Measurements from ENCODE around the gene NHS.
"Not testable (repeated sequence)": the region's sequence is repeated elsewhere in the genome, so short reads cannot be mapped to it uniquely, and the experiment has no call there.

NHS gene

GRCh38 chrX:17566740-17567139 lies 191.7 kb downstream of the NHS start:
- Histone ChIP-seq H3K9me3 (ENCODE audit: control insufficient read depth, low read length) (no peaks in the 10 kb centered on the region), H3K4me1 (ENCODE audit: control insufficient read depth, insufficient read depth, low read length) (no peaks in the 10 kb centered on the region), H3K36me3 (ENCODE audit: control insufficient read depth, insufficient read depth, low read length) (no peaks in the 10 kb centered on the region), H3K27me3 (ENCODE audit: control insufficient read depth, insufficient read depth, low read length, poor library complexity, severe bottlenecking) (no peaks in the 10 kb centered on the region), H3K4me3 (ENCODE audit: insufficient read depth, low read depth, low read length) (no peak overlapping the region), H3K27ac (ENCODE audit: insufficient read depth, low read depth, low read length, poor library complexity, severe bottlenecking) (no peak overlapping the region)
- WGBS, 2 experiments = 76 to 93% methylated on average over 3 to 4 of the region's 4 CpGs

GRCh38 chrX:17567187-17567586 lies 192.2 kb downstream of the NHS start:
- Histone ChIP-seq H3K36me3 (ENCODE audit: control insufficient read depth, insufficient read depth, low read length) (no peaks in the 10 kb centered on the region), H3K27ac (ENCODE audit: insufficient read depth, low read depth, low read length, poor library complexity, severe bottlenecking) (no peak overlapping the region), H3K4me3 (ENCODE audit: insufficient read depth, low read depth, low read length) (no peak overlapping the region), H3K4me1 (ENCODE audit: control insufficient read depth, insufficient read depth, low read length) (no peaks in the 10 kb centered on the region), H3K27me3 (ENCODE audit: control insufficient read depth, insufficient read depth, low read length, poor library complexity, severe bottlenecking) (no peaks in the 10 kb centered on the region), H3K9me3 (ENCODE audit: control insufficient read depth, low read length) (no peaks in the 10 kb centered on the region)
- WGBS, 2 experiments = 79% methylated on average over 8 of the region's 8 CpGs

GRCh38 chrX:17567821-17568220 lies 192.8 kb downstream of the NHS start:
- Histone ChIP-seq H3K27ac (ENCODE audit: insufficient read depth, low read depth, low read length, poor library complexity, severe bottlenecking) (no peak overlapping the region), H3K9me3 (ENCODE audit: control insufficient read depth, low read length) (no peaks in the 10 kb centered on the region), H3K27me3 (ENCODE audit: control insufficient read depth, insufficient read depth, low read length, poor library complexity, severe bottlenecking) (no peaks in the 10 kb centered on the region), H3K4me3 (ENCODE audit: insufficient read depth, low read depth, low read length) (no peak overlapping the region), H3K36me3 (ENCODE audit: control insufficient read depth, insufficient read depth, low read length) (no peaks in the 10 kb centered on the region), H3K4me1 (ENCODE audit: control insufficient read depth, insufficient read depth, low read length) (no peaks in the 10 kb centered on the region)
- WGBS, 2 experiments = 59 to 69% methylated on average over 1 to 2 of the region's 2 CpGs

GRCh38 chrX:17568804-17569203 lies 193.8 kb downstream of the NHS start:
- not testable (repeated sequence) for H3K36me3 ChIP-seq (ENCODE audit: control insufficient read depth, insufficient read depth, low read length); H3K4me1 ChIP-seq (ENCODE audit: control insufficient read depth, insufficient read depth, low read length); H3K27ac ChIP-seq (ENCODE audit: insufficient read depth, low read depth, low read length, poor library complexity, severe bottlenecking); H3K27me3 ChIP-seq (ENCODE audit: control insufficient read depth, insufficient read depth, low read length, poor library complexity, severe bottlenecking); H3K4me3 ChIP-seq (ENCODE audit: insufficient read depth, low read depth, low read length); H3K9me3 ChIP-seq (ENCODE audit: control insufficient read depth, low read length)
- WGBS, 2 experiments = 89 to 90% methylated on average over 3 of the region's 3 CpGs

- Histone ChIP-seq H3K27ac (ENCODE audit: insufficient read depth, low read depth, low read length, poor library complexity, severe bottlenecking) (no peak overlapping the region), H3K4me1 (ENCODE audit: control insufficient read depth, insufficient read depth, low read length) (peaks cover 3% of the 10 kb centered on the region), H3K9me3 (ENCODE audit: control insufficient read depth, low read length) (no peaks in the 10 kb centered on the region), H3K27me3 (ENCODE audit: control insufficient read depth, insufficient read depth, low read length, poor library complexity, severe bottlenecking) (no peaks in the 10 kb centered on the region), H3K36me3 (ENCODE audit: control insufficient read depth, insufficient read depth, low read length) (no peaks in the 10 kb centered on the region), H3K4me3 (ENCODE audit: insufficient read depth, low read depth, low read length) (no peak overlapping the region)
- WGBS, 2 experiments = 78 to 92% methylated on average over 1 to 5 of the region's 5 CpGs
Observed at GRCh38 chrX:17579026-17579425, 204.0 kb downstream of the NHS start.

- Histone ChIP-seq H3K36me3 (ENCODE audit: control insufficient read depth, insufficient read depth, low read length) (no peaks in the 10 kb centered on the region), H3K27me3 (ENCODE audit: control insufficient read depth, insufficient read depth, low read length, poor library complexity, severe bottlenecking) (no peaks in the 10 kb centered on the region), H3K27ac (ENCODE audit: insufficient read depth, low read depth, low read length, poor library complexity, severe bottlenecking) (no peak overlapping the region), H3K4me3 (ENCODE audit: insufficient read depth, low read depth, low read length) (no peak overlapping the region), H3K4me1 (ENCODE audit: control insufficient read depth, insufficient read depth, low read length) (peaks cover 3% of the 10 kb centered on the region), H3K9me3 (ENCODE audit: control insufficient read depth, low read length) (no peaks in the 10 kb centered on the region)
- WGBS, 2 experiments = 79 to 88% methylated on average over 6 of the region's 6 CpGs
Observed at GRCh38 chrX:17580539-17581152, 205.6 kb downstream of the NHS start.

GRCh38 chrX:17581641-17582040 lies 206.6 kb downstream of the NHS start:
- Histone ChIP-seq H3K4me3 (ENCODE audit: insufficient read depth, low read depth, low read length) (no peak overlapping the region), H3K9me3 (ENCODE audit: control insufficient read depth, low read length) (no peaks in the 10 kb centered on the region), H3K36me3 (ENCODE audit: control insufficient read depth, insufficient read depth, low read length) (no peaks in the 10 kb centered on the region), H3K4me1 (ENCODE audit: control insufficient read depth, insufficient read depth, low read length) (peaks cover 3% of the 10 kb centered on the region), H3K27ac (ENCODE audit: insufficient read depth, low read depth, low read length, poor library complexity, severe bottlenecking) (no peak overlapping the region), H3K27me3 (ENCODE audit: control insufficient read depth, insufficient read depth, low read length, poor library complexity, severe bottlenecking) (no peaks in the 10 kb centered on the region)
- WGBS, 2 experiments = 83 to 91% methylated on average over 4 to 5 of the region's 5 CpGs

- Histone ChIP-seq H3K27me3 (ENCODE audit: control insufficient read depth, insufficient read depth, low read length, poor library complexity, severe bottlenecking) (no peaks in the 10 kb centered on the region), H3K27ac (ENCODE audit: insufficient read depth, low read depth, low read length, poor library complexity, severe bottlenecking) (no peak overlapping the region), H3K9me3 (ENCODE audit: control insufficient read depth, low read length) (no peaks in the 10 kb centered on the region), H3K4me3 (ENCODE audit: insufficient read depth, low read depth, low read length) (no peak overlapping the region), H3K4me1 (ENCODE audit: control insufficient read depth, insufficient read depth, low read length) (peaks cover 3% of the 10 kb centered on the region), H3K36me3 (ENCODE audit: control insufficient read depth, insufficient read depth, low read length) (no peaks in the 10 kb centered on the region)
- WGBS, 2 experiments = 50 to 59% methylated on average over 4 of the region's 4 CpGs
Observed at GRCh38 chrX:17584248-17584681, 209.3 kb downstream of the NHS start.

GRCh38 chrX:17585006-17585405 lies 210.0 kb downstream of the NHS start:
- 93 to 97% methylated on average over 2 to 3 of the region's 3 CpGs for WGBS, 2 experiments
- Histone ChIP-seq H3K27ac (ENCODE audit: insufficient read depth, low read depth, low read length, poor library complexity, severe bottlenecking) (no peak overlapping the region), H3K4me1 (ENCODE audit: control insufficient read depth, insufficient read depth, low read length) (peaks cover 3% of the 10 kb centered on the region), H3K9me3 (ENCODE audit: control insufficient read depth, low read length) (no peaks in the 10 kb centered on the region), H3K36me3 (ENCODE audit: control insufficient read depth, insufficient read depth, low read length) (no peaks in the 10 kb centered on the region), H3K4me3 (ENCODE audit: insufficient read depth, low read depth, low read length) (no peak overlapping the region), H3K27me3 (ENCODE audit: control insufficient read depth, insufficient read depth, low read length, poor library complexity, severe bottlenecking) (no peaks in the 10 kb centered on the region)

GRCh38 chrX:17587366-17587765 lies 212.4 kb downstream of the NHS start:
- Histone ChIP-seq H3K4me3 (ENCODE audit: insufficient read depth, low read depth, low read length) (no peak overlapping the region), H3K27me3 (ENCODE audit: control insufficient read depth, insufficient read depth, low read length, poor library complexity, severe bottlenecking) (no peaks in the 10 kb centered on the region), H3K27ac (ENCODE audit: insufficient read depth, low read depth, low read length, poor library complexity, severe bottlenecking) (no peak overlapping the region), H3K4me1 (ENCODE audit: control insufficient read depth, insufficient read depth, low read length) (peaks cover 3% of the 10 kb centered on the region), H3K36me3 (ENCODE audit: control insufficient read depth, insufficient read depth, low read length) (no peaks in the 10 kb centered on the region), H3K9me3 (ENCODE audit: control insufficient read depth, low read length) (no peaks in the 10 kb centered on the region)
- 80 to 94% methylated on average over 4 to 6 of the region's 6 CpGs for WGBS, 2 experiments

- Histone ChIP-seq H3K9me3 (ENCODE audit: control insufficient read depth, low read length) (no peaks in the 10 kb centered on the region), H3K4me1 (ENCODE audit: control insufficient read depth, insufficient read depth, low read length) (peaks cover 3% of the 10 kb centered on the region), H3K4me3 (ENCODE audit: insufficient read depth, low read depth, low read length) (no peak overlapping the region), H3K27ac (ENCODE audit: insufficient read depth, low read depth, low read length, poor library complexity, severe bottlenecking) (no peak overlapping the region), H3K36me3 (ENCODE audit: control insufficient read depth, insufficient read depth, low read length) (no peaks in the 10 kb centered on the region), H3K27me3 (ENCODE audit: control insufficient read depth, insufficient read depth, low read length, poor library complexity, severe bottlenecking) (no peaks in the 10 kb centered on the region)
- 90 to 100% methylated on average over 2 of the region's 3 CpGs for WGBS, 2 experiments
Observed at GRCh38 chrX:17588303-17588702, 213.3 kb downstream of the NHS start.

Measured in ectodermal cell (in vitro differentiated cells).